GM10266 (cell line): Measurements from ENCODE around the gene FSTL1.

Experiments used
- DNase-seq: peaks from one replicate; pipeline ENCODE4 v3.0.0; 2012; ENCODE audit errors: extremely low spot score
- TF ChIP-seq, protein P1 (sequence below): IDR thresholded peaks from 2 replicates; pipeline ENCODE4 v1.5.1; 2012; ENCODE audit warnings: mild to moderate bottlenecking, low read depth; ENCODE audit not compliant: control insufficient read depth, insufficient read depth; ENCODE audit errors: missing control alignments

The FSTL1 gene

DNA sequence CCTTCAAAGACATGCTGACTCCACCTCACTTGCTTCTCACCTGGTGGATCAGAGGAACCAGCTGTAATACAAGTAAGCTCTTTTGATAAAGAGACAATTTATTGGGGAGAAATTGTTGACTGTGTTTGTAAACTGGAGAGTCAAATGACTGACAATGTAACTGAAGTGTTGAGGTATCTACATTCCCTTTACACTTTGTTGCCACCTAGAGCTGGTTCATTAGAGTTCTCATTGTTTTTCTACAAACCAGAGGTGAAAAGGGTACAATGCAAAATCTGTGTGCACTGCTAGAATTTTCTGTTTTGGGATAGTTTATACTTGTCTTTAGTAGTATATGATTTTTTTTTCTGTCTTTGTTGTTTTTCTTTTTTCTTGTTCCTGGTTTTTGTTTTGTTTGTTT lies 93.0 kb downstream of the FSTL1 start:
- no peak for DNase-seq
- TF ChIP-seq, protein P1, sequence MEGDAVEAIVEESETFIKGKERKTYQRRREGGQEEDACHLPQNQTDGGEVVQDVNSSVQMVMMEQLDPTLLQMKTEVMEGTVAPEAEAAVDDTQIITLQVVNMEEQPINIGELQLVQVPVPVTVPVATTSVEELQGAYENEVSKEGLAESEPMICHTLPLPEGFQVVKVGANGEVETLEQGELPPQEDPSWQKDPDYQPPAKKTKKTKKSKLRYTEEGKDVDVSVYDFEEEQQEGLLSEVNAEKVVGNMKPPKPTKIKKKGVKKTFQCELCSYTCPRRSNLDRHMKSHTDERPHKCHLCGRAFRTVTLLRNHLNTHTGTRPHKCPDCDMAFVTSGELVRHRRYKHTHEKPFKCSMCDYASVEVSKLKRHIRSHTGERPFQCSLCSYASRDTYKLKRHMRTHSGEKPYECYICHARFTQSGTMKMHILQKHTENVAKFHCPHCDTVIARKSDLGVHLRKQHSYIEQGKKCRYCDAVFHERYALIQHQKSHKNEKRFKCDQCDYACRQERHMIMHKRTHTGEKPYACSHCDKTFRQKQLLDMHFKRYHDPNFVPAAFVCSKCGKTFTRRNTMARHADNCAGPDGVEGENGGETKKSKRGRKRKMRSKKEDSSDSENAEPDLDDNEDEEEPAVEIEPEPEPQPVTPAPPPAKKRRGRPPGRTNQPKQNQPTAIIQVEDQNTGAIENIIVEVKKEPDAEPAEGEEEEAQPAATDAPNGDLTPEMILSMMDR: no peak

DNA sequence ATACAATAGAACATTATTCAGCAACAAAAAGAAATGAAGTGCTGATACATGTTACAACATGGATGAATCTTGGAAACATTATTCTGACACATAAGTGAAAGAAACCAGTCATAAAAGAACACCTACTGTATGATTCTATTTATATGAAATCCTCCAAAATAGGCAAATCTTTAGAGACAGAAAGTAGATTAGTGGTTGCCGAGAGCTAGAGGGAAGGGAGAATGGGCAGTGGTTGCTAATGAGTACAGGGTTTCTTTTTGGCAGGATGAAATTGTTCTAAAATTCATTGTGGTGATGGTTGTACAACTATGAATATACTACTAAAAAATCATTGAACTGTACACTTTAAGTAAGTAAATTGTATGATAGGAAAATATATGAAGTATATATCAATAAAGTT lies 95.3 kb downstream of the FSTL1 start:
- TF ChIP-seq, protein P1: no peak
- no peak for DNase-seq

DNA sequence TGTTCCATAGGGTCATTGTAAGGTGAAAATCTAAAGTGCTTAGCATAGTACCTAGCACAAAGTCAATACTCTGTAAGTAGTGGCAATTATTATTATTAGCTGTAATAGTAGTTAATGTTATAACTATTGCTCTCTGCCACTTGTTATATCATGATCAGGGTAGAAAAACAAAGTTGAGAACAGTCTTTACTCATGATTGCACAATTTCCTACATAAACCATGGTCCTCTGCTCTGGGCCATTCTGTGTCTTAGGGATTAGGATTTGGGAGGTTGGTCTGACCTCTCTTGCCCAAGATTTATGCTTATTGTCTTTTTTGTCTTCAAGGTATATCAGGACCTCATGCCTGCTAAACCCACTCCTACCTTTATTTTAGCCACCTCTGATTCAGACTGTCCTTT lies 97.3 kb downstream of the FSTL1 start:
- TF ChIP-seq, protein P1: no peak
- DNase-seq: no peak

DNA sequence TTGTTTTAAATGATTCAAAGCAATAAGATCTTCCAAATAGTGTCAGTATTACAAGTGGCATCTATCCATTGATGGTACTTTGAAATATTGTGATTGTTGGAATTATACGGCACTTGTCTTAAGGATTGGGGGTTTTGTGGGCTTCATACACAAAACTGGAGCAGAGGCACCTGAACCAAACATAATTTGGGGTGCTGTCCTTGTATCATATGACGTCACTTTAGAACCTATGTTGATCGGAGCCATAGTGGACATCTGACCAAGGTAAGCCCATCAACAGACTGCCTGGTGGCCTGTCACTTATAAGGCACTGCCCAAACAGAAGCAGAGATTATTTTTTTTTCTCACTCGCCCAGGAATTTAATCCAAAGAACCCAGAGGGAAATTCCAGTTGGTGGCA lies 98.8 kb downstream of the FSTL1 start:
- no peak for DNase-seq
- TF ChIP-seq, protein P1: no peak

DNA sequence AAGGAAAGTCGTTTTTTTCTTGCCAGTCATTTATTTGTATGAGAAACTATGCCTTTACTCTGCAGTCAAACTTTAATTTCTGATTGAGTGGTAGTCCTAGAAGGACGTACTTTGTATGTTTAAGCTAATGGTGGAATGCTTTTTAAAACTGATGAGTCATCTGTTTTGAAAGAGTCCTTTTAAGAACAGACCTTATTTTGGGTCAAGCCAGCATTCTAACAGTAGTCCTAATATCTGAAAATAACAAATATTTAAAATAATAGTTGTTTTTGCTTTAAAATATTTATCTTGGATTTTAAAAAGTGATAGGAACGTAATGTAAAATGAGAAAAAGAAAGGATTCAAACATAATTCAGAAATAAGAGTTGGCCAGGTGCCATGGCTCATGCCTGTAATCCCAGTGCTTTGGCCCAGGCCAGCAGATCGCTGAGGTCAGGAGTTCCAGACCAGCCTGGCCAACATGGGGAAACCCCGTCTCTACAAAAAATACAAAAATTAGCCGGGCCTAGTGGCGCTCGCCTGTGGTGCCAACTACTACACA lies 100.3 kb downstream of the FSTL1 start:
- DNase-seq: no peak
- TF ChIP-seq, protein P1: no peak

DNA sequence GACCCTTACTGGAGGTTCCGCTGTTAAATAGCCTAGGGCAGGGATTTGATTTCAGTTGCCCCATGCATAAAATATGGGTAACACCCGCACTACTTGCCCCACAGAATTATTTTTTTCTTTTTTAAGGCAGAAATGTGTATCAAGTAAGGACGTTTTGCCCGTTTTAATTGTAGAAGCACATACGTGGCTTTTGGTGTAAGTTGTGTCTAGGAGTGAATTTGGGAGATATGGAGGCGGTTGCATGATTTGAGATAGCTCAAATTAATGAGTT lies 101.0 kb downstream of the FSTL1 start:
- DNase-seq: peak; percentile 12
- TF ChIP-seq, protein P1: no peak

DNA sequence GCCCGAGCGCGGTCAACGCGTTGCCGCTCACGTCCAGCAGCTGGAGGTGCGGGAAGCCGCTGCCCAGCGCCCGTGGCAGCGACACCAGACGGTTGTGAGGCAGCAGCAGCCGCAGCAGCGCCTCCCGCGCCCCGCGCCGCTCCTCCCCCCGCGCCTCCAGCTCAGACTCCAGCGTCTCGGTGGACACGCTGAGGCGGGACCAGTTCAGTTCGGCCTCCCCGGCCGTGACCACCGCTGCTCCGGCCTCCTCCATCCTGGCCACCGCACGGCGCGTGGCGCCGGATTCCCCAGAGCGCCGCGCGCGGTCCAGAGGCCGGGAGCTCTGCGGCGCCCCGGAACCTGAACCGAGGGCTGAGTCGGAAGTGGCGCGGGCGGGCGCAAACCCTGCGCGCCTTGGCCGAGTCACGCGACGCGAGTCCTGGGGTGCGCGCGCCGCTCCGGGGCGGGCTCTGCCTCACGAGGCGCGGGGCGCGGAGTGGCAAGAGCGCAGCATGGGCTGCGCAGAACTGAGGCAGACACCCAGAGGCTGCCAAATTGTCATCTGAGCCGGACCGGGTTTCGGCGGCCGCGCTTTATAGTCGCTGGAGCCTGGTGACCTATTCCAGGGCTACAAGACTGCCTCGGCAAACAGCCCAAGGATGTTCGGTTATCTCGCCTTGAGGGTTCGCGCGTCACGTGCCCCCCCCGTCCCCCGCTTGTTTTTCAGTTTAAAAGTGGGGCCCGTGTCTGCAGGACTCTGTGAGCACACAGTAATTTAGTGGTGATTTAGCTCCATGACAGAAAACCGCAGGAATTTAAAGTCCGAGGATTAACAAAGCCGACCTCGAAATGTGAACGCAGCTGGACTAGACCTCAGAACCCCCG lies 101.6 kb downstream of the FSTL1 start, which contains the start of gene LRRC58:
LRRC58 (minus strand) TSS at position 364 of the 864 bp plus-strand sequence; CDS start at position 253, 111 bp downstream.
- TF ChIP-seq, protein P1: peak; percentile 45
- DNase-seq: peak; percentile 92
